Adrenal gland (tissue), 5 donors: Measurements from ENCODE around the gene CLEC2L.

Source experiments
- POLR2A ChIP-seq, 2 donors: fragments of 450-650 bp; IDR thresholded peaks; one replicate each; pipeline ENCODE4 v1.6.1; 2017; ENCODE audit warnings: antibody characterized with exemption in 2 of 2, mild to moderate bottlenecking in 2 of 2, moderate library complexity in 1 of 2
- TF ChIP-seq, protein P1 (sequence below), 6 experiments: fragments of 450-650 bp in 4 of 6; fragments of 200-600 bp in 2 of 6; sonication (generic) in 1 of 6; IDR thresholded peaks; 1 replicate in 5 of 6; 2 replicates in 1 of 6; pipeline versions ENCODE4 v1.5.1 to v1.8.0; 2016 to 2021; ENCODE audit warnings: antibody characterized with exemption in 6 of 6, mild to moderate bottlenecking in 2 of 6, moderate library complexity in 1 of 6
- donor health status: DM: no; HTN: no; CAD: no.

GRCh38 chr7:139566075-139566474, 42.6 kb downstream of the CLEC2L start:
- TF ChIP-seq, protein P1, sequence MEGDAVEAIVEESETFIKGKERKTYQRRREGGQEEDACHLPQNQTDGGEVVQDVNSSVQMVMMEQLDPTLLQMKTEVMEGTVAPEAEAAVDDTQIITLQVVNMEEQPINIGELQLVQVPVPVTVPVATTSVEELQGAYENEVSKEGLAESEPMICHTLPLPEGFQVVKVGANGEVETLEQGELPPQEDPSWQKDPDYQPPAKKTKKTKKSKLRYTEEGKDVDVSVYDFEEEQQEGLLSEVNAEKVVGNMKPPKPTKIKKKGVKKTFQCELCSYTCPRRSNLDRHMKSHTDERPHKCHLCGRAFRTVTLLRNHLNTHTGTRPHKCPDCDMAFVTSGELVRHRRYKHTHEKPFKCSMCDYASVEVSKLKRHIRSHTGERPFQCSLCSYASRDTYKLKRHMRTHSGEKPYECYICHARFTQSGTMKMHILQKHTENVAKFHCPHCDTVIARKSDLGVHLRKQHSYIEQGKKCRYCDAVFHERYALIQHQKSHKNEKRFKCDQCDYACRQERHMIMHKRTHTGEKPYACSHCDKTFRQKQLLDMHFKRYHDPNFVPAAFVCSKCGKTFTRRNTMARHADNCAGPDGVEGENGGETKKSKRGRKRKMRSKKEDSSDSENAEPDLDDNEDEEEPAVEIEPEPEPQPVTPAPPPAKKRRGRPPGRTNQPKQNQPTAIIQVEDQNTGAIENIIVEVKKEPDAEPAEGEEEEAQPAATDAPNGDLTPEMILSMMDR (IDR thresholded peaks at IDR 0.05) = no peak
- no peak for TF ChIP-seq POLR2A (IDR thresholded peaks at IDR 0.05)
